GM12872 (cell line): ENCODE measurements around the gene IMPG1.

ENCODE experiments used
- CTCF ChIP-seq: IDR thresholded peaks from 3 replicates; pipeline ENCODE4 v1.5.1; 2011; ENCODE audit warnings: low read depth, mild to moderate bottlenecking, low read length, moderate library complexity; ENCODE audit not compliant: insufficient read depth

Gene IMPG1, protein sequence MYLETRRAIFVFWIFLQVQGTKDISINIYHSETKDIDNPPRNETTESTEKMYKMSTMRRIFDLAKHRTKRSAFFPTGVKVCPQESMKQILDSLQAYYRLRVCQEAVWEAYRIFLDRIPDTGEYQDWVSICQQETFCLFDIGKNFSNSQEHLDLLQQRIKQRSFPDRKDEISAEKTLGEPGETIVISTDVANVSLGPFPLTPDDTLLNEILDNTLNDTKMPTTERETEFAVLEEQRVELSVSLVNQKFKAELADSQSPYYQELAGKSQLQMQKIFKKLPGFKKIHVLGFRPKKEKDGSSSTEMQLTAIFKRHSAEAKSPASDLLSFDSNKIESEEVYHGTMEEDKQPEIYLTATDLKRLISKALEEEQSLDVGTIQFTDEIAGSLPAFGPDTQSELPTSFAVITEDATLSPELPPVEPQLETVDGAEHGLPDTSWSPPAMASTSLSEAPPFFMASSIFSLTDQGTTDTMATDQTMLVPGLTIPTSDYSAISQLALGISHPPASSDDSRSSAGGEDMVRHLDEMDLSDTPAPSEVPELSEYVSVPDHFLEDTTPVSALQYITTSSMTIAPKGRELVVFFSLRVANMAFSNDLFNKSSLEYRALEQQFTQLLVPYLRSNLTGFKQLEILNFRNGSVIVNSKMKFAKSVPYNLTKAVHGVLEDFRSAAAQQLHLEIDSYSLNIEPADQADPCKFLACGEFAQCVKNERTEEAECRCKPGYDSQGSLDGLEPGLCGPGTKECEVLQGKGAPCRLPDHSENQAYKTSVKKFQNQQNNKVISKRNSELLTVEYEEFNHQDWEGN

DNA sequence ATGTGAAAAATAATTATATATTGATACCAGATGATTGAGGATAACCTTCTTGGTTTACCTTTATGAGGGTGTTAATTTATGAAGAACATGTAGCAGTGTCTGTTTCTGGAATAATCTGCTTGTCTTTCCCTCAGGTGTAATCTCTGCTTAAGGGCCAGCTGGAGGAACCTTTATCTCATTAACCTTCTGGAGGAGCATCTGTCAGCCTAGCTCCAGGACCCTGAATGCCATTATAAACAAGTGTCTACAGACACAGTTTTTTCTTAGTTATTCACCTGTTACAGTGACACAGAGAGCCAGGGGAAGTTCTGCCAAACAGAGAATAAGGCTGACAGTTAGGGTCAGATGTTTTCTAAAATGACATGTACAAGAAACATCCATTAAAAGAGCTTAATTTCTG lies at the start of gene IMPG1:
Gene IMPG1 (minus strand): TSS at position 101 of the 400 bp plus-strand sequence. CDS start 174 bp downstream, outside the sequence.
- no peak for TF ChIP-seq CTCF

DNA sequence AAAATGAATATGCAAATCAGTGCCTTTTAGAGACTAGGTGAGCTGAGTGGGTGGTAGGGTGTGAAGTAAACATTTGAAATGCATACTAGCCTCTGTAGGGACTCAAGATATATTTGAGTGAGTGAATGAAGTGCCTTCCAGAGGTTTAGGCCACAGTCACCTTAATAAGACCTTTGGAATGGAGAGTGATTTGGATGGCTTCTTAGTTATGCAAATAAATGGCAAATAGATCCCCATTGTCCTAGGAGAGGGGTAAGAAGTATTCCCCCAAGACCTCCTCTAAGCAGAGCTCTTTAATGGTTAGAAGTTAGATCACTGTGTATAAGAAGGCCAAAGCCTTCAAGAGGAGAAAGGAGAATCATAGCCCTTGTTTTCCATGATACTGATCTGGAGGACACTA lies 47.8 kb upstream of the IMPG1 start:
- TF ChIP-seq CTCF, result no peak

DNA sequence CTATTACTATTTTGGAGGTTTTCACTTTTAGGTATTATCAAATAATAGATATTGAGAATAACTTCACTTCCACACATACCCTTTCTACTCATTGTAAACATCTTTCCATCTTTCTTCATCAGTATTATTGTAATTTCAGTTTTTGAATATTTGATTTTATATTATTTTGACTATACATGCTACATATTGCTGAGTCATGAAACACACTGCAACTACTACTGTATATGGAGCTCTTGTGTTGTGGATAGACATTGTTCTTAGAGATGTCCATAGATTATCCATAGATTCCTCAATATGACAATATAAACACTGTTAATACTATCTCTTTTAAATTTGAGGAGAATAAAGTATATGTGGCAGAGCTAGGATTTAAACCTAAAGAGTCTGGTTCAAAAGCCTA lies 819 bp upstream of the IMPG1 start:
- TF ChIP-seq CTCF, result no peak

DNA sequence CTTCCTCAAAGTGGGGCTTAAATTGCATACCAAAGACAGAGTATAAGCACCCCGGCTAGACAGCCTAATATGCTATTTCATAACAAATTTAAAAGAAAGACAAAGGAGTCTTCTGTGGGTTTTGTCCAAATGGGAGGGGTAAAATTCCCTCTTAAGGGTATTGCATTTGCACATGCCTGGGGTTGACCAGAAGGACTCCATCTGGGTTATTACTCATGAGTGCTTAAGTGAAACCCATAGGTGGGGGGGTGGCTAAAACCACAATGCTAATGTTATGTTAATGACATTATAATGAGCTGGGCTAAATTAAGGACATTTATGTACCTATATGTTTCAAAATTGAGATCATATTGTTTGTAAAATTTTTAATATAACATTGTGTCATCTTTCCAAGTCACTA lies 15.0 kb downstream of the IMPG1 start:
- TF ChIP-seq CTCF, result no peak

DNA sequence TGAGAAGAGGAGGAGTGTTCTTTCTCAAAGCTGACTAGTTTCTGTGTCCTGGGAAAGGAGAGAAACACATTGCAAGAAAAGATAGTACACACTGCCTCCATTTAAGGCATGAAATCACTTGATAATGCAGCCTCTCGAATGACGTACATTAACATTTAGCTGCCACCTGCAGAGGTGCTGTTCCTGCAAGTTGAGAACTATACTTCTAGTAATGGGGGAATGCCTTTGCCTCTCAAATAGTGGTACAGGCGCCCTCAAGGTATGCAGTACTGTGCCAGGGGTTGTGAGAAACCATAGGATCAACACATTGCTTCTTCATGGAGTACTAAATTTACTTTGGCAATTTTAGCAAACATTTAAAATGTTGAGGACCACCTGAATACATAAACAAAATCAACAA lies 20.1 kb downstream of the IMPG1 start:
- no peak for TF ChIP-seq CTCF

- TF ChIP-seq CTCF, result no peak
Measured at GRCh38 chr6:76043690-76044089, 28.8 kb downstream of the IMPG1 start.

DNA sequence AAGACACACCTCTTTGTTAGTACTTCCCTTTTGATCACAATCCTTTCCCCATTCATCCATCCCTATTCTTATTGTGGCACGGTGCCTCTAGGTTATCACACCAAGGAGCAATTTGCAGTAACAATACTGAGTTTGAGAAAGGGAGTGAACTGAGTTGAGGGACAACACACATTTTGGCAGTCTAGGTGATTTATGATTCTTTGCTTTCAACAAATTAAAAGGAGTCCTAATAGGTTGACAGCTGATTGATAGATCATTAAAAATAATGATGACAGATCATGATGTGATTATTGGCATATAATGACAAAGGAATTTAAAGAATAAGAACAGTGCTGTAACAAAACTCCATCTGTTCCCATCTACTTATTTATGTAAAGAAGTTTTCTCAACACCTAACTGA lies 36.7 kb downstream of the IMPG1 start:
- TF ChIP-seq CTCF, result no peak
